ENCODE measurements around the gene CASR.

The CASR gene

GRCh38 chr3:122331886-122332285 is 148.4 kb downstream of the CASR start:
- DNase-seq (ENCODE audit: extremely low read depth, low read depth) = no peak
- H3K4me3 ChIP-seq (replicated peaks; ENCODE audit: low read depth, low read length) = no peak overlapping the region
- TF ChIP-seq, protein P1, sequence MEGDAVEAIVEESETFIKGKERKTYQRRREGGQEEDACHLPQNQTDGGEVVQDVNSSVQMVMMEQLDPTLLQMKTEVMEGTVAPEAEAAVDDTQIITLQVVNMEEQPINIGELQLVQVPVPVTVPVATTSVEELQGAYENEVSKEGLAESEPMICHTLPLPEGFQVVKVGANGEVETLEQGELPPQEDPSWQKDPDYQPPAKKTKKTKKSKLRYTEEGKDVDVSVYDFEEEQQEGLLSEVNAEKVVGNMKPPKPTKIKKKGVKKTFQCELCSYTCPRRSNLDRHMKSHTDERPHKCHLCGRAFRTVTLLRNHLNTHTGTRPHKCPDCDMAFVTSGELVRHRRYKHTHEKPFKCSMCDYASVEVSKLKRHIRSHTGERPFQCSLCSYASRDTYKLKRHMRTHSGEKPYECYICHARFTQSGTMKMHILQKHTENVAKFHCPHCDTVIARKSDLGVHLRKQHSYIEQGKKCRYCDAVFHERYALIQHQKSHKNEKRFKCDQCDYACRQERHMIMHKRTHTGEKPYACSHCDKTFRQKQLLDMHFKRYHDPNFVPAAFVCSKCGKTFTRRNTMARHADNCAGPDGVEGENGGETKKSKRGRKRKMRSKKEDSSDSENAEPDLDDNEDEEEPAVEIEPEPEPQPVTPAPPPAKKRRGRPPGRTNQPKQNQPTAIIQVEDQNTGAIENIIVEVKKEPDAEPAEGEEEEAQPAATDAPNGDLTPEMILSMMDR (IDR thresholded peaks at IDR 0.05; ENCODE audit: low read depth, low read length, missing control alignments) = no peak

DNA sequence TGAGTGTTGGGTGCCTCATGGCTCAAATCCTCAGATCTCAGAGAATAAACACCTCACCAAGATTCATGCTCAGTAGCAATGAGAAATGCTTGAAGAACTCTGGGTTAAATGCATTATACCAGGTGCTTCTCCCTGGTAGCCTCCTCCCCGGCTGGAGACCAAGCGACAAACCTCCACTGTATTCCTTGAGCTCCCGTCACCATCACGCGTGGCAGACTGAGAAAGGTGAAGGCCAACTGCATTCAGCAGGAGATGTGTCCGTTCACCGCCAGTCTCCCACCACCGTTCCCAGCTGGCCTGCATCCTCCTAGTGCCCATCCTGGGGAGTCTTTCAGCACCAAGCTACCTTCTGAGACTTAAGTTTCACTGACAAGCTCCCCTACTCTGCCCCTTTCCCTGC is 149.1 kb downstream of the CASR start:
- DNase-seq (ENCODE audit: extremely low read depth, low read depth) = no peak
- TF ChIP-seq, protein P1 (IDR thresholded peaks at IDR 0.05; ENCODE audit: low read depth, low read length, missing control alignments) = no peak
- H3K4me3 ChIP-seq (replicated peaks; ENCODE audit: low read depth, low read length) = no peak overlapping the region

All from HFF-Myc (cell line).